Measurements from ENCODE around the gene VPS52. TPM values are rescaled to one million over a fixed set of nuclear protein-coding genes. Genes with fewer than 3 reads are reported as not detected.

The VPS52 gene
- total RNA-seq, 1 donor from 2014 or later: 97.2 TPM

GRCh38 chr6:33206864-33207551 is 64.7 kb downstream of the VPS52 start:
- TF ChIP-seq, protein P1, sequence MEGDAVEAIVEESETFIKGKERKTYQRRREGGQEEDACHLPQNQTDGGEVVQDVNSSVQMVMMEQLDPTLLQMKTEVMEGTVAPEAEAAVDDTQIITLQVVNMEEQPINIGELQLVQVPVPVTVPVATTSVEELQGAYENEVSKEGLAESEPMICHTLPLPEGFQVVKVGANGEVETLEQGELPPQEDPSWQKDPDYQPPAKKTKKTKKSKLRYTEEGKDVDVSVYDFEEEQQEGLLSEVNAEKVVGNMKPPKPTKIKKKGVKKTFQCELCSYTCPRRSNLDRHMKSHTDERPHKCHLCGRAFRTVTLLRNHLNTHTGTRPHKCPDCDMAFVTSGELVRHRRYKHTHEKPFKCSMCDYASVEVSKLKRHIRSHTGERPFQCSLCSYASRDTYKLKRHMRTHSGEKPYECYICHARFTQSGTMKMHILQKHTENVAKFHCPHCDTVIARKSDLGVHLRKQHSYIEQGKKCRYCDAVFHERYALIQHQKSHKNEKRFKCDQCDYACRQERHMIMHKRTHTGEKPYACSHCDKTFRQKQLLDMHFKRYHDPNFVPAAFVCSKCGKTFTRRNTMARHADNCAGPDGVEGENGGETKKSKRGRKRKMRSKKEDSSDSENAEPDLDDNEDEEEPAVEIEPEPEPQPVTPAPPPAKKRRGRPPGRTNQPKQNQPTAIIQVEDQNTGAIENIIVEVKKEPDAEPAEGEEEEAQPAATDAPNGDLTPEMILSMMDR (IDR thresholded peaks at IDR 0.05): no peak
- ATAC-seq (ENCODE audit: low read depth): no peak
- H3K27me3 Mint-ChIP-seq: peaks cover under 1% of the 10 kb centered on the region
- DNase-seq: no peak
- H3K4me1 Mint-ChIP-seq: peaks cover 49% of the 10 kb centered on the region
- no peak overlapping the region for H3K27ac Mint-ChIP-seq
- ChIA-PET CTCF (no interaction called here), POLR2A (interaction anchor here (0.6 to 2.7 kb wide), 5 partner anchors 11 to 178 kb away, joined by 4 to 38 read pairs (median 8); partner anchors contain the start of genes HLA-DPB1, RPS18 and VPS52)
- no peaks in the 10 kb centered on the region for H3K9me3 Mint-ChIP-seq
- intact Hi-C loops (cut with micrococcal nuclease): loop anchor here (5.0 to 10.0 kb wide), 2 partner anchors 225 to 1232 kb away; partner anchors contain the start of gene DXO
- peak overlapping the region; percentile 87 for H3K4me3 Mint-ChIP-seq
- H3K36me3 Mint-ChIP-seq (ENCODE audit: low read depth): peaks cover 42% of the 10 kb centered on the region

DNA sequence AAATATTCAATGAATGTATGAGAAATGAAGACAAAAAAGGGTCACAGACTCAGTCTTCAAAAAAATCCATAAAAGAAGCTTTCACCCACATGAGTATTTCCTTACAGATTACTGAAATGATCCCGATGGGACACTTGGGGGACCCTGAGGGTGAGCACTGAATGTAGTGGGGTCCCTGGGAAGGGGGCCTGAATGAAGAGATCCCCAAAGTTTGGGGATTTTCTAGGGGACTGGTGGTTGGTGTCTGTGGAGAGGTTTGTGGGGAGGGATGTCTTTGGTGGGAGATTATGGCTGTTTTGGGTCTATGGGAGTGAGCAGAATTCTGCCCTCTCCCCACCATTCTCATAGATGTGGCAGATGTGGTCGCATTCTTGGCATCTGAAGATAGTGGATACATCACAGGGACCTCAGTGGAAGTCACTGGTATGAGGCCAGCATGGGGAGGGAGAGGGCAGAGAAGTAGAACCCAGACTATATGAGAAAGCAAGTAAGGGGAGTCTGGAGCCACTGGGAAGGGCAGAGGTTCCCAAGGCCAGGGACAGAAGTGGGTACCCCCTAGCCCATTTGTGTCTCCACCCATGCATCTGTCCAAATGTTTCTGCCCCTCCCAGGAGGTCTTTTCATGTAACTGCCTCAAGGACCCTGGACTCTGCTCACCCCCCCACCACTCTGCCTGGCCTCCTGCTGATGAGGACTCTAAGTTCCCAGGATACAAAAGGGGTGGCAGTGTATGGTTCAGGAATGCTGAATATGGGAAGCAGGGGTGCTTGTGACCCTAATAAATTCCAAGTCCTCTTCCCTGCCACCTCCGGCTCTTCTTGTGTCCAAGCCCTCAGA is 65.4 kb downstream of the VPS52 start:
- Mint-ChIP-seq H3K9me3 (no peaks in the 10 kb centered on the region), H3K27me3 (no peaks in the 10 kb centered on the region), H3K36me3 (ENCODE audit: low read depth) (peaks cover 41% of the 10 kb centered on the region), H3K4me3 (peak overlapping the region; percentile 87), H3K4me1 (peaks cover 56% of the 10 kb centered on the region), H3K27ac (no peak overlapping the region)
- ATAC-seq (ENCODE audit: low read depth): no peak
- no peak for DNase-seq
- intact Hi-C loops (cut with micrococcal nuclease): loop anchor here (5.0 to 10.0 kb wide), 2 partner anchors 226 to 1231 kb away; partner anchors contain the start of gene DXO
- CTCF ChIA-PET: no interaction called here
- TF ChIP-seq, protein P1 (IDR thresholded peaks at IDR 0.05): no peak
- POLR2A ChIA-PET: interaction anchor here (0.7 to 1.1 kb wide), 2 partner anchors 8 to 43 kb away, joined by 3 read pairs; no protein-coding TSS in a partner anchor

GRCh38 chr6:33205191-33206026 is 66.3 kb downstream of the VPS52 start:
- ATAC-seq (ENCODE audit: low read depth): no peak

GRCh38 chr6:33204415-33205190 is 67.1 kb downstream of the VPS52 start, which contains the start of gene HSD17B8:
HSD17B8 (plus strand) TSS chr6:33204655; CDS start chr6:33204669, 14 bp downstream.
- no peaks in the 10 kb centered on the region for H3K27me3 Mint-ChIP-seq
- peak within 1 kb of the TSS; percentile 87 for H3K4me3 Mint-ChIP-seq
- intact Hi-C loops (cut with micrococcal nuclease): loop anchor here (5.0 to 10.0 kb wide), 4 partner anchors 228 to 1230 kb away; partner anchors contain the start of genes AGPAT1, DXO and RNF5
- POLR2A ChIA-PET: interaction anchor here (0.5 to 1.3 kb wide), 14 partner anchors 43 to 1621 kb away, joined by 3 to 12 read pairs (median 4); partner anchors contain the start of genes RPS18 and VPS52
- peaks cover 38% of the 10 kb centered on the region for H3K36me3 Mint-ChIP-seq (ENCODE audit: low read depth)
- no peaks in the 10 kb centered on the region for H3K9me3 Mint-ChIP-seq
- TF ChIP-seq, protein P1 (IDR thresholded peaks at IDR 0.05): no peak
- peaks cover 68% of the 10 kb centered on the region for H3K4me1 Mint-ChIP-seq
- DNase-seq (peak; percentile 79), ATAC-seq (ENCODE audit: low read depth) (peak; percentile 64)
- peak within 1 kb of the TSS; percentile 71 for H3K27ac Mint-ChIP-seq
- CTCF ChIA-PET: interaction anchor here (1.3 kb wide), 1 partner anchor 43 kb away, joined by 3 read pairs; no protein-coding TSS in a partner anchor

More at GRCh38 chr6:33205191-33206026, 66.3 kb downstream of the VPS52 start:
- H3K27ac Mint-ChIP-seq: peak overlapping the region; percentile 71
- POLR2A ChIA-PET: interaction anchor here (0.6 to 1.3 kb wide), 7 partner anchors 7 to 519 kb away, joined by 3 to 6 read pairs (median 3); no protein-coding TSS in a partner anchor
- TF ChIP-seq, protein P1 (IDR thresholded peaks at IDR 0.05): no peak
- H3K9me3 Mint-ChIP-seq: no peaks in the 10 kb centered on the region
- H3K4me1 Mint-ChIP-seq: peaks cover 65% of the 10 kb centered on the region
- no peaks in the 10 kb centered on the region for H3K27me3 Mint-ChIP-seq
- DNase-seq: no peak
- H3K36me3 Mint-ChIP-seq (ENCODE audit: low read depth): peaks cover 43% of the 10 kb centered on the region
- intact Hi-C loops (cut with micrococcal nuclease): loop anchor here (5.0 to 10.0 kb wide), 2 partner anchors 227 to 1231 kb away; partner anchors contain the start of gene DXO
- CTCF ChIA-PET: interaction anchor here (1.3 kb wide), 1 partner anchor 42 kb away, joined by 3 read pairs; no protein-coding TSS in a partner anchor
- H3K4me3 Mint-ChIP-seq: peak overlapping the region; percentile 87

Measured in activated B cell treated with CpG ODN at 0.5 μM for 24 hours (primary cell).